ENCODE data around the gene CIB4.

Gene CIB4

GRCh38 chr2:26564121-26564644 is 77.0 kb downstream of the CIB4 start:
- DNase-seq, result no peak

DNA sequence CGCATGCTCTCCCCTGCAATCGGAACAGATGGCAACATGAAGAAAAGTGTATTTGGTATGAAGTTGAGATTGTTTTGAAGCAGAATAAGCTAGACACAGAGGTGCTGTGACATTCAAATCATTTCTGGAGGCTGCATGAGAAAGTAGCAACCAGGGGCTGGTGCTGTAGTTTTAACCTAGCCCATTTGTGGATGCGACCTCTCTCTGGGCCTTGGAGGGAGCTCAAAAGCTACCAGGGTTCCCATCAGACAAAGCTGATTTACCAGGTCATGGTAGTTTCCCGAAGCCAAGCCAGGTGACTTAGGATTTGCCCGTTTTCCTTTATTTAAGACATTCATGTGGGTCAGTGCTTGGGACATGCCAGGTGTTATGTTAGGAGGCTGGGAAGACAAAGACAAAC is 77.5 kb downstream of the CIB4 start:
- no peak for DNase-seq

GRCh38 chr2:26562811-26563645 is 78.1 kb downstream of the CIB4 start:
- DNase-seq, result no peak

- peak; percentile 22 for DNase-seq
Observed at GRCh38 chr2:26561918-26562810, 79.0 kb downstream of the CIB4 start.

- DNase-seq, result no peak
Observed at GRCh38 chr2:26561376-26561775, 79.8 kb downstream of the CIB4 start.

DNA sequence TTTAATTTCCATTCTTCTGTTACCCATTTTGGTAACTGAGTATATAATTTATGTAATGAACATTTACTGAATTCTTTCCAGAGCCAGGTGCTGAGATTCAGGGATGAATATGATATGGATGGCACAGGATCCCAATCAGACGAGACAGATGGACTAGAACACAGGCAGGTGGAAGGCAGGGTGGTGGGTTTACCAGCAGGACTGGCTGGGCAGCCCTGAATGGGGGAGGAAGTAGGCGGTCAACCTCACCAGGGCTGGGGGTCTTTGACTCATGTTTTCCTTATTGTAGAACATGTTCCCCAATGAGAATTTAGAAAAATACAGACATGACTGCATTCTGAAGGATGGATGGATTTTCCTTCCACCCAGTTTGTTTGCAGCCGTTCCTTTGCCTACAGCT is 80.3 kb downstream of the CIB4 start:
- no peak for DNase-seq

DNA sequence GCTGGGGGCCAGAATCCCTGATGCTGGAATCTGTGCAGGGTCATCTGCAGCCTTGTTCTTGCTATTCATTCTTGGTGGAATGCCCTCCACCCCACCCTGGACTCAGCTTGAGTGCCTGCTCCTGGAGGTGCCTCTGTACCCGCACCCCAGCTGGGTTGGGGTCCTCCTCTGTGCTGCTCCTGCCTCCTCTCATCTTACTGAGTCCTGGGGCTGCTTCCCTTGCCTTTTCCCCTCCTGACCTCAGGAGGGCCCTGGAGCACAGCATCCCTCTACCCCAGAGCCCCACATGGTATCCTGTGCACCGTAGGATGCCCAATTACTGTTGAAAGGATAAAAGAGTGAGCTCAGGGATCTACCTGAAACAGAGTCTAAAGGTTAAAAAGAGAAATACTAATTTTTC is 81.6 kb downstream of the CIB4 start:
- DNase-seq, result no peak

DNA sequence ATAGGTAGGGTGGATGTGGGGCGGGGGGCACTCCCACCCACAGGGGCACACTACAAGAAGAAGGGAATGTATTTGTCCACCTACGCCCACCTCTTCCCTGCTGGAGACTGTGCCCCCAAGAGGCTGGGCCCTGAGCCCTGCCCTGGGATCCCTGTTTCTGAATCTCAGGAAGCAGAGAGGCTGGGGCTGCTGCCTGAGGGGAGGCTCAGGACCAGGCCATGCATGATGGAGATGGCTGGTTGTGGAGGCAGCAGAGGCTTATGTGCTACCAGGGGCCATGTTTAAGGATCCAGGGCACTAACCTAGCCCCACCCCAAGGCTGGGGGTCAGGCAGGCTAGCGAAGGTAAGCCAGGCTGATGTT is 82.1 kb downstream of the CIB4 start:
- DNase-seq, result no peak

DNA sequence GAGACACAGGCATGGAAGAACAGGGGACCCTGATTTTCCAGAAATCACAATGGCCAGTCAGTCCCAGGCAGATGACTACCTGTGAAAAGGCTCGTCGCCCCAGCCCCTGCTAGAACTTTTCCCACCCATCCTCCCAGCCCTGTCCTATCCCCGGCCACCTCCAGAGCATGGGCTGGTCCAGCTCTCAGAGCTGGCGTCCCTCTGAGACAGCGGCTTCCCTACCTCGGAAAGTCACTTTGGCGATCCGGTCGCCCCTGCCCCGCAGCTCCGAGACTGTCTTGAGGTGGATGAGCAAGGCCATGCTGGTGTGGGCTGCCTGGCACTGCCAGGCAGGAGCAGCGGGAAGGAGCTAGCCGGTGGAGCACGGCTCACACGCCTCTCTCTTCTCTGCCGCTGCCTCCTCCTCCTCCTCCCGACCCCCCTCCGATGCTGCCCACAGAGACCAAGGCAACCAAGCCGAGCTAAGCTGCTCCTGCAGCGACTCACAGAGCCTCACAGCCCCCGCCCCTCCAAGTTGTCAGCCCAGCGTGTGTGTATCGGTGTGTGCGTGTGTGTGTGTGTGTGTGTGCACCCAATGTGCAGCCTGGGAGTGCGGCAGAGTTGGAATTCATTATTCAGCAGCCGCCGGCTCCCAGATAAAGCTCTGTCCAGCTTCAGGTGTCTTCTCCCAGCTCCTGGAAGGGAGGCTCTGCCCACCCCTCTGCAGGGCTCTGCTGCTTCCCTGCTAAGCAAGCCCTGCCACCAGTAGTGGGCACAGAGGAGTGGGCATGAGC is 82.7 kb downstream of the CIB4 start:
- no peak for DNase-seq

GRCh38 chr2:26557244-26557925 is 83.8 kb downstream of the CIB4 start:
- no peak for DNase-seq

- no peak for DNase-seq
Observed at GRCh38 chr2:26556309-26557243, 84.6 kb downstream of the CIB4 start.

DNA sequence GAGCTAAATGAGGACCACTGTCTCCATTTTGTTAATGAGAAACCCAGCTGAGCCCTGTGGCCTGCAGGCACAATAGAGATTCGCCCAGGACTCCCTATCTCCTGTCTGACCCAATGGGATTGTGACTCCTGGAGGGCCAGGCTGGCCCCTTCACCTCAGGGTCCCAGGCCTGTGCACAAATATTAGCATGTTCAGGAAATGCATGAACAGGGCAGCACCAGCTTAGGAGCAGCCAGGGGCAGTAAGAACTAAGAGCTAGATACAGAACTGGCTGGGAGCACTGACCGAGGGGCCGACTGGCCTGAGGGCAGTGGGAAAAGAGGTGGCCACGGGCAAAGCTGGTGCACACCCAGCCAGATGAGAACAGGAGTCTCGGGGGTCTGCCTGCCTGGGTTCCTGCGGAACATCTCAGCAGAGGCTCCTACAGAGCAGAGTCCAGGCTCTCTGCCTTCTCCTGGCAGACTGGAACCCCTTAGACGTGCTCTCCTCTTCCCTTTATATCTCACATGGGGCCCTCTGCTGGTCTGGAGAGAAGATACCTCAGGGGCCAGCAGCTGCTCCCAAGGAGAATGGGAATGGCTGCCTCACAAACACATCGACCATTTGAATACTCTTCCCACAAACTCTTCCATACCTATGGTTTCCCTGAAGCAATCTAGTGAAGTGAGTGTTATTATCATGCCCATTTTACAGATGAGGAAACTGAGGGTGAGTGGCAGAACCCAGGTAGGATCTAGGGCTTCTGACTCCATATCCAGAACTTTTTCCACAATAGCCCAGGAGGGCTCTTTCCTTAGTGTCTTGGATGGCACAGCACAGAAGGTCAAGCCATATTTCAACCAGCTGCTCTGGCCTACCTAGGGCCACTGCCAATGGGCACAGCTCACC is 85.7 kb downstream of the CIB4 start:
- DNase-seq, result no peak

DNA sequence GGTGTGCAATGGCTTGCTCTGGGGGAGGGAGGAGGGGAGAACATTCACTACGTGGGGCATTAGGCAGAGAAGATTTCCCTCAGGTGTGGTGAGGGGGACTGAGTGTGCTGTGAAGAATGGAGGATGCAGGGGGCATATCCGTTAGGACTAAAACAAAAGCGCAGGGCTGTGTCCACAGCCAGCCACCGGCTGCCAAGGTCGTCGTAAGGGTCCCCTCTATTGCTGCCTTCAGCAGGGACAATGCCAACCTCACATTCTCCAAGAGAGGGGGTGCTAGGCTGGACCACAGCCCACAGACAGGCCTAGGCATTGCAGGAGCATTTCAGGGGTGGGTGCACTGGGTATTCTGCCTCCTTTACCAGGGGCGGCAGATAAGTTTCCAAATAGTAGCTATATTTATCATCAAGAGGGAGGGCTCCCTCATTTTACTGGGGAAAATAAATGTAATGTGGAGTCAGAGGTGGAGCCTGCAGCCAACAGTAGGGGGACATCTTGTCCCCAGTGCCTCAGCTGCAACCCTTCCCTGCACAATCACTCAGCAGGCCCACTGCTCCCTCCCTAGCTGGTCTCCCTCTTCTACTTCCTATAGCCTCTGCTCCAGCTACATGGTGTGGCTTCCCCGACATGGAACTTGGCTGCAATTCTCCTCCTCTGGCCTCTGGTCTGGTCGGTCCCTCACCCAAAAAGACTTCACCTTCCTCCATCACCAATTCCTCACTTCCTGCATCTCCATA is 88.4 kb downstream of the CIB4 start:
- DNase-seq, result no peak

GRCh38 chr2:26550276-26551015 is 90.7 kb downstream of the CIB4 start:
- DNase-seq, result no peak

DNA sequence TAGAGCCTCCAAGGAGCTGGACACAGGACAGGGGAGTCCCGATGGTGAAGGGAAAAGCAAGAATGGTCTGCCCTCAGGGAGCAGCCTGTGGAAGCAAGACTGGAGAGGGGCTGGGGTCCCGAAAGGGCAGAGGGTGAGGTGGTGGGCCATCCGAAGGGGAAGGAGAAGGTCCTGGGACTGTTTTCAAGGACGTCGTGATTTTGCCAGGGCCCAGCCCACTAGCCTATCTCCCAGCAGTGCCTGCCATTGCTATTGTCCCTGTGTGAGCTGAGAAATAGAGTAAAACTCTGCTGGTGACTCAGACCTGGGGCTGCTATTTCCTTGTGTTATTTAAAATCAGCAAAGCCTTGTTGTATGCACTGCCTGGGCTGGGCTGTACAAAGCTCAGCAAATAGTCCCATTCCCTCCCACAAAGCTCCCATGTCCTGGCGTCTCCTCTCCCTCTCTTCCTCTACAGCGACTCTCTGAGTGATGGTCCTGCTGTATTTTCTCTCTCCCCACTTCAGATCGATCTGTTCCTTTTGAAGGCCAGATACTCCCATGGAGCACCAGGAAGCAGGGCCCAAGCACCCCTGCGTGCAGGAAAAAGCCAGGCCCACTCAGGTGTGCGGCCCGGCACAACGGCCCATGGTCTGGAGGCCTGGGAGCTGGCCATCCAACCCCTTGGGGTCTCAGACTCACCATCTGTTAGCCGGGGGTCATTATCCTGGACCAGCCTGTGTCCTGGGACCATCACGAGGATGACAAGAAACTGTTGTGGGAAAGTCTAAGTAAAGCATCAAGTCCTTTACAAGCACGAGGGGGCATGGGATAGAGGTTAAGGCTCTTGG is 98.3 kb downstream of the CIB4 start:
- DNase-seq, result no peak

GRCh38 chr2:26542194-26542455 is 99.0 kb downstream of the CIB4 start:
- DNase-seq, result no peak

DNA sequence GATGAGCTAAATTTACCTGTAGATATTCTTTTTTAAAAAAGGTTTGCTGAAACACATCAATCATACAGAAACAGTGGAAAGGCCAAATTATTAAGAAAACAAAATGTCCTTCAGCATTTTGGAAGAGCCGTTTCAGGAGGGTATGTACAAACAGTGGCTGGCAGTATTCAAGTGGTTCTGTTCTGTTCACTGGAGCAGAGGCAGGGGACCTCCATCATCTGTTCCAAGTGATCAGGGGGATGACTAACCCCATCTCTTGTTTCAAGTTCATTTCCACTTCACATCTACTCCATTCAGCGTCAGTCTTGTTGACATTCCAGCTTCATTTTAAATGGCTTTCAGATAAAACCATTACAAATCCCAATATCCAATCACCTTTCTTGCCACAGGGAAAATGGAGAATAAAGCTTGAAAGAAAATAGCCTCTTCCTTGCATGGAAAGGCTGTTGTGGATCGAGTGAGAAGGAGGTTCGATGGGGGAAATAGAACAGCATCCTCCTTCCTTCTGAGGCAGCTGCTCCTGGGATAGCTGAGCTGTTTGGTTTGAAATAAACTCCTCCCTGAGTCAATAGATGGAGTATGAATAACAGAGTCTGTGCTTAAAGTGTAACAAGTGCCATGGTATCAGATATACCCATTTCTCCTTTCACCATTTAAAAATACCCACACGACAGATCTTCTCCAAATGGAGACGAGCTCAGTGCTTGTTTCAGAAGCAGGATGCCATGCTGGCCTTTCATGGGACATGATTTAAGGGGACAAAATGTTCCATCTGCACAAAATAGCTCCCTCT is 99.6 kb downstream of the CIB4 start:
- DNase-seq, result no peak

Measured in NCI-H524 treated with DMSO at 0.1 percent for 48 hours (cell line).